T-helper 17 cell (primary cell): ENCODE measurements around the gene GLG1. TPM values are rescaled to one million over a fixed set of nuclear protein-coding genes. Genes with fewer than 3 reads are reported as not detected.
A peak's percentile ranks its signal among the peaks of the same experiment; 100 is the strongest.
"Not testable (repeated sequence)": the region's sequence is repeated elsewhere in the genome, so short reads cannot be mapped to it uniquely, and the experiment has no call there.

Experiments
- ATAC-seq: fragments of 150-1000 bp; cut with Tn5 transposase; 2 replicates; pipeline ENCODE4 v1.10.0; 2021; ENCODE audit warnings: mild to moderate bottlenecking, moderate library complexity
- DNase-seq, 3 donors: peaks; one replicate each; pipeline versions ENCODE4 v3.0.0 to v3.0.0-alpha.2; 2020 to 2021
- H3K9me3 ChIP-seq: one replicate; pipeline ENCODE4 v1.7.0; 2013; ENCODE audit warnings: low read length, mild to moderate bottlenecking; ENCODE audit not compliant: control insufficient read depth, poor library complexity, severe bottlenecking
- H3K27ac Mint-ChIP-seq: one replicate; pipeline ENCODE4 v1.8.0; 2022; ENCODE audit warnings: mild to moderate bottlenecking, moderate library complexity, mixed read lengths
- H3K27me3 Mint-ChIP-seq: one replicate; pipeline ENCODE4 v1.8.0; 2022; ENCODE audit warnings: mixed read lengths
- H3K36me3 Mint-ChIP-seq: one replicate; pipeline ENCODE4 v1.8.0; 2022; ENCODE audit warnings: low read depth, mixed read lengths
- H3K4me1 Mint-ChIP-seq: one replicate; pipeline ENCODE4 v1.8.0; 2022; ENCODE audit warnings: mild to moderate bottlenecking, mixed read lengths
- H3K4me3 Mint-ChIP-seq: one replicate; pipeline ENCODE4 v1.8.0; 2022; ENCODE audit warnings: mild to moderate bottlenecking, moderate library complexity, mixed read lengths
- total RNA-seq, 4 donors: library from RNA in 2 of 4; stranded (reverse) in 2 of 4; gene quantifications; one replicate each; pipeline ENCODE4 v1.2.3 and lab custom pipeline; 2022 to 2026

GLG1 gene
- total RNA-seq (100 to 1,000 TPM; 166 to 180 TPM), total RNA-seq (lab: John Stamatoyannopoulos, UW) (303 to 326 reads per million in 2 donors)

DNA sequence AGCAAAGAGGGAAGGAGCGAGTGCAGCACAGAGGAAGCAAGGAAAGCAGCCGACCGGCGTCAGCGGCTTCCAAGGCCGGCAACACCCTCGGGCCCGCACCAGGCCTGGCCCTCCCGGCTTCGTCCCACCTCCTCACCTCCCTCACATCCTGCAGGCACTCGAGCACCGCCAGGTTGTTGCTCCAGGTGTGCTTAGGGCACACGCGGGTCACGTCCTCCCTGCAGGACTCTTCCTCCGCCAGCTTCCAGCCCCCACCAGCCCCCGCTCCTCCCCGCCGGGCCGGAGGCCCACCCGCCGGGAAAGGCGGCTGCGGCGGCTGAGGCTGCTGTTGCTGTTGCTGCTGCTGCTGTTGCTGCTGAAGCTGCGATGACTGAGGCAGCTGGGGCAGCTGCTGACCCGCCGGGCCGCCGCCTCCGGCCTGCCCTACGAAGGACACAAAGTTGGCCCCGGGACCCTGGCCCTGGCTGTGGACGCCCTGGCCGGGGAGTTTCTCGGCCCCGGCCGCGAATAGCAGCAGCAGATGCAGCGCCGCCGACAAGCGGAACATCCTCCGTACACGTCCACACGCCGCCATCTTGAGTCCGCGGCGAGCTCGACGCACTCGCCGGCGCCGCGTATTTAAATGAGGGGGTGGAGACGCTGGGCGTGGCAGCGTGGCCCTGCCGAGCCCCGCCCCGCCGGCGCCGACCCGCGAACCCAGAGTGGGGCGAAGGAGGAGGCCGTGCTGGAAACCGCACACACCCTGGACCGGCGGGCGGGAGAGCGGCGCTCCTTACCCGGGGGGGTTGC is at the start of gene GLG1:
TSS of gene GLG1 (minus strand) at position 594 of the 789 bp plus-strand sequence. CDS start at position 574, 20 bp downstream.
- peaks cover 48% of the 10 kb centered on the region for H3K4me1 Mint-ChIP-seq

GRCh38 chr16:74654536-74655050 is 47.7 kb upstream of the GLG1 start:
- peak overlapping the region; percentile 79 for H3K27ac Mint-ChIP-seq
- ATAC-seq (no peak), DNase-seq (no peak)
- H3K36me3 Mint-ChIP-seq, result peaks cover 4% of the 10 kb centered on the region
- H3K4me1 Mint-ChIP-seq, result peaks cover 40% of the 10 kb centered on the region
- no peaks in the 10 kb centered on the region for H3K27me3 Mint-ChIP-seq
- H3K9me3 ChIP-seq, result no peaks in the 10 kb centered on the region
- H3K4me3 Mint-ChIP-seq, result no peak overlapping the region

More for the DNA sequence above, at the start of gene GLG1:
- peak within 1 kb of the TSS; percentile 95 for H3K27ac Mint-ChIP-seq
- no peaks in the 10 kb centered on the region for H3K9me3 ChIP-seq
- H3K4me3 Mint-ChIP-seq, result peak within 1 kb of the TSS; percentile 98
- DNase-seq (peak; percentile 84 to 89 (median 87)), ATAC-seq (peak; percentile 88)
- no peaks in the 10 kb centered on the region for H3K36me3 Mint-ChIP-seq
- no peaks in the 10 kb centered on the region for H3K27me3 Mint-ChIP-seq

- peak overlapping the region; percentile 29 for H3K27ac Mint-ChIP-seq
- not testable (repeated sequence) for DNase-seq, ATAC-seq, H3K27me3 Mint-ChIP-seq, H3K9me3 ChIP-seq, H3K36me3 Mint-ChIP-seq
- peak overlapping the region; percentile 41 for H3K4me3 Mint-ChIP-seq
- peaks cover 29% of the 10 kb centered on the region for H3K4me1 Mint-ChIP-seq
Measured at GRCh38 chr16:74652883-74653282, 46.0 kb upstream of the GLG1 start.

DNA sequence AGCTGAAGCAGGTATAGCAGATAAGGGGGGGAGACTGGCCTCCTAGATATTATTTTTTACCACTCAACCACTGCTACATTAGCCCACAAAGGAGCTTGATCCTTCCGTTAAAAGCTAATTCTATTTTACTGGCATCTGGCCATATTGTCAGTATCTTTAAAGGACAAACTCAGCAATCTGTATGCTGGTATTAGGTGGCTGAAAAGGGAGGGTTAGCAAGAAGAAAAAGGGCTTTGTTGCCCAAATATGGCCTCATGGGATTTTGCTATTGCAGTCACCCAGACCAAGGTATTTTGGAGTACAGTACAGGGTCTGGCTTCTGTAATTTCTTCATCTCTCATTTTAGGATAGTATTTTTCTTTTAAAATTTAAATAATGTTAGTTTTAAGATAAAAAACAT is 45.3 kb upstream of the GLG1 start:
- Mint-ChIP-seq H3K4me1 (peaks cover 29% of the 10 kb centered on the region), H3K27me3 (no peaks in the 10 kb centered on the region), H3K4me3 (no peak overlapping the region), H3K36me3 (peaks cover 4% of the 10 kb centered on the region), H3K27ac (peak overlapping the region; percentile 62)
- ATAC-seq, result no peak
- DNase-seq, result no peak
- no peaks in the 10 kb centered on the region for H3K9me3 ChIP-seq

GRCh38 chr16:74651841-74652240 is 44.9 kb upstream of the GLG1 start:
- Mint-ChIP-seq H3K4me3 (no peak overlapping the region), H3K4me1 (peaks cover 27% of the 10 kb centered on the region), H3K27ac (peak overlapping the region; percentile 62), H3K36me3 (peaks cover 4% of the 10 kb centered on the region), H3K27me3 (no peaks in the 10 kb centered on the region)
- no peaks in the 10 kb centered on the region for H3K9me3 ChIP-seq
- ATAC-seq (no peak), DNase-seq (no peak)

GRCh38 chr16:74650966-74651567 is 44.2 kb upstream of the GLG1 start:
- Mint-ChIP-seq H3K36me3 (peaks cover 4% of the 10 kb centered on the region), H3K27ac (peak overlapping the region; percentile 62)

GRCh38 chr16:74649839-74650504 is 43.1 kb upstream of the GLG1 start:
- no peak for ATAC-seq
- peak overlapping the region; percentile 62 for H3K27ac Mint-ChIP-seq
- H3K4me1 Mint-ChIP-seq, result peaks cover 19% of the 10 kb centered on the region
- no peak overlapping the region for H3K4me3 Mint-ChIP-seq
- no peaks in the 10 kb centered on the region for H3K9me3 ChIP-seq
- DNase-seq, result no peak
- no peaks in the 10 kb centered on the region for H3K27me3 Mint-ChIP-seq
- H3K36me3 Mint-ChIP-seq, result peaks cover 4% of the 10 kb centered on the region

More at GRCh38 chr16:74650966-74651567, 44.2 kb upstream of the GLG1 start:
- no peak overlapping the region for H3K4me3 Mint-ChIP-seq
- H3K4me1 Mint-ChIP-seq, result peaks cover 23% of the 10 kb centered on the region
- no peaks in the 10 kb centered on the region for H3K27me3 Mint-ChIP-seq
- ATAC-seq (no peak), DNase-seq (no peak)
- no peaks in the 10 kb centered on the region for H3K9me3 ChIP-seq

GRCh38 chr16:74641969-74642368 is 35.1 kb upstream of the GLG1 start:
- H3K9me3 ChIP-seq, result no peaks in the 10 kb centered on the region
- H3K27ac Mint-ChIP-seq, result peak overlapping the region; percentile 53
- no peak for DNase-seq
- H3K4me3 Mint-ChIP-seq, result no peak overlapping the region
- no peaks in the 10 kb centered on the region for H3K4me1 Mint-ChIP-seq
- no peaks in the 10 kb centered on the region for H3K36me3 Mint-ChIP-seq
- ATAC-seq, result no peak
- no peaks in the 10 kb centered on the region for H3K27me3 Mint-ChIP-seq

DNA sequence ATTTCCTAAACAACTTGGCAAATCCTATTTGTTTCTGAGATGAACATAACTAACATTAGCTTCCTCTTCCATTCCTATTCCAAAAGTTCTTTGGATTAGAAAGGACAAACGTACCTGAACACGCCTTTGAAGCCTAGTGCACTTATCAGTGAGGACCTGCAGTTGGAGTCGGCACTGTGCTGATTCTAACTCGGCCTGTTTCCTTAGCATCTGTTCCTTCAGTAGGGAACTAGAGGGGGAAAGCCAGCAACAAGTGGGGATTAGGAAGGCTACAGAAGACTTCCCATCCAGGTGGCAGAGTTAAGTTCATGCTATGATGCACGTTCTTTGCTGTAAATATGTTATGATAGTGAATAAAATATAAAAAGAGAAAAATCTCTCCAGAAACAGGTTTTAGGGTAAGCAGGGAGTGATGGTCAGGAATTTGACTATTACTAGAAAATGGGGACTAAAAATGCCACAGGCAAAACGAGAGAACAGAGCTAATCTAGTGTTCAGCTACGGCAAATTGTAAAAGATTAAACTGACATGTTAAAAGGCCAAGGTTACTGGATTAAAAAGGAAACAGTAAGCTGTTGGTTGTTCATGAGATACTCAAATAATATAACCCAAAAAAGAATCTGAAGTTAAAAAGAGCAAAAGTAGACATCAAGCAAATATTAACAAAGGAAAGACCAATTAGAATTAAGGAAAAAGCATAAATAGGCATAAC is 31.0 kb upstream of the GLG1 start:
- H3K27me3 Mint-ChIP-seq, result no peaks in the 10 kb centered on the region

GRCh38 chr16:74635303-74635702 is 28.4 kb upstream of the GLG1 start:
- DNase-seq (no peak), ATAC-seq (no peak)
- no peaks in the 10 kb centered on the region for H3K27me3 Mint-ChIP-seq
- H3K4me3 Mint-ChIP-seq, result no peak overlapping the region
- no peaks in the 10 kb centered on the region for H3K9me3 ChIP-seq
- H3K4me1 Mint-ChIP-seq, result no peaks in the 10 kb centered on the region
- no peak overlapping the region for H3K27ac Mint-ChIP-seq
- H3K36me3 Mint-ChIP-seq, result peaks cover 5% of the 10 kb centered on the region

More for the DNA sequence above, 31.0 kb upstream of the GLG1 start:
- ATAC-seq (no peak), DNase-seq (no peak)
- Mint-ChIP-seq H3K36me3 (peaks cover 2% of the 10 kb centered on the region), H3K27ac (peak overlapping the region; percentile 62), H3K4me3 (no peak overlapping the region), H3K4me1 (no peaks in the 10 kb centered on the region)
- no peaks in the 10 kb centered on the region for H3K9me3 ChIP-seq

DNA sequence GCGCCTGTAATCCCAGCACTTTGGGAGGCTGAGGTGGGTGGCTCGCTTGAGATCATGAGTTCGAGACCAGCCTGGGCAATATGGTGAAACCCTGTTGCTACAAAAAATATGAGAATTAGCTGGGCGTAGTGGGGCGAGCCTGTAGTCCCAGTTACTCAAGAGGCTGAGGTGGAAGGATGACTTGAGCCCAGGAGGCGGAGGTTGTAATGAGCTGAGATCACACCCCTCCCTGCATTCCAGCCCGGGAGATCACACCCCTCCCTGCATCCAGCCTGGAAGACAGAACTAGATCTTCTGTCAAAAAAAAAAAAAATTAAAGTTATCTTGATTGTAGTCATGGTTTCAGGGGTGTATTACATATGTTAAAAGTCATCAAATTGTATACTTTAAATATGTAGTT is 26.8 kb upstream of the GLG1 start:
- Mint-ChIP-seq H3K4me3 (peak overlapping the region; percentile 25), H3K4me1 (no peaks in the 10 kb centered on the region), H3K27ac (no peak overlapping the region), H3K27me3 (no peaks in the 10 kb centered on the region), H3K36me3 (peaks cover 8% of the 10 kb centered on the region)
- DNase-seq, result no peak
- no peaks in the 10 kb centered on the region for H3K9me3 ChIP-seq
- no peak for ATAC-seq

DNA sequence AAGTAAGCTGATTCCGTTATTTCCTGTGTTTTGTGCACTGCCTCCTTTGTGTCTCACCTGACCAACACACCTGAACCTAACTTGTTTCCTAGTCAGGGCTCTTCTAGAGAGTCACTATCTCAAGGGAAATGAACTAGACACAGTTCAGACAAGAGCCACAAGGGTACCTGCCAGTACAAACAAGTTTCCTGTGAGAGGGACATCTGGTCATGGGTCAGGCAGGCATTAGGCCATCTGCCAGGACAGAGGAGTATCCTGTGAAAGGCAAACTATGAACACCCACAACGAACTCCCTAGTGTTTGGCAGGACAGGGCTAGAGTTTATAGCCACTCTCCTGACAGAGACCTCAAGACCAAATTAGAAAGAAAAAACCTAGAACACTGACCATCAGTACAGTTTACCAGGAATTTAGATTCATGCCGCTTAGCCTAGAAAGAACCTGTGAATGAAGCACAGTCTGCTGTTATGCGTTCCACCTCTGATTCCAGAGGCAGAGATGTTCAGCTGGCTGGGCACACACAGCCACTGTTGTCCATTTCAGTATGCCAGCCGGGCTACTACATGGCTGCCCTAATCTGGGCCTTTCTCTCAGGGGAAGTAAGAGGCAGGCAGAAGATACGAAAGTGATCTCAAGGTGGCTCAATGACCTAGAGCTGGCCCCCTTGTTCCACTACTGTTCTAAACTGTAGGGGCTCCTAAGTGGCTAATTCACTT is 20.7 kb upstream of the GLG1 start:
- Mint-ChIP-seq H3K4me3 (no peak overlapping the region), H3K36me3 (peaks cover 12% of the 10 kb centered on the region), H3K27me3 (no peaks in the 10 kb centered on the region), H3K4me1 (peaks cover 13% of the 10 kb centered on the region), H3K27ac (peak overlapping the region; percentile 86)
- ATAC-seq, result no peak
- H3K9me3 ChIP-seq, result no peaks in the 10 kb centered on the region
- DNase-seq, result no peak
